HepG2 (cell line): Measurements from ENCODE around the gene ABCC10. TPM values are rescaled to one million over a fixed set of nuclear protein-coding genes. Genes with fewer than 3 reads are reported as not detected.

ENCODE experiments used
- ATAC-seq: fragments of 200-7000 bp; cut with Tn5 transposase; 3 replicates; pipeline ENCODE4 v1.9.1; 2020; ENCODE audit warnings: mild to moderate bottlenecking, moderate library complexity
- BruUV-seq: library from RNA; stranded (reverse); fragments of 400-500 nt; replicated peaks from 2 replicates; lab custom pipeline; 2021; lab: Mats Ljungman, UMichigan
- CTCF ChIA-PET: fragments of 300-600 bp; formaldehyde crosslinking; extraction: SDS; loops from one replicate; lab custom pipeline; 2021; ENCODE audit warnings: low total read pairs, inconsistent platforms, low intra/inter-chr PET ratio; lab: Yijun Ruan, JAX
- POLR2A ChIA-PET: fragments of 350-600 bp; sonication (Branson Sonifier 250); formaldehyde crosslinking; loops from one replicate; lab custom pipeline; 2020; ENCODE audit warnings: antibody characterized with exemption, inconsistent platforms; lab: Yijun Ruan, JAX
- DNase-seq: peaks from one replicate; pipeline ENCODE4 v3.0.0-alpha.2; 2015; ENCODE audit warnings: low spot score
- FAIRE-seq: peaks from 3 replicates; lab custom pipeline; 2011; peaks lifted over from hg19 to GRCh38; lab: Jason Lieb, UNC
- H2AFZ ChIP-seq: one replicate; pipeline ENCODE4 v1.6.1; 2011; ENCODE audit warnings: low read length, inconsistent platforms
- H3K27ac ChIP-seq: fragments of 300-600 bp; 3 replicates; pipeline ENCODE4 v1.8.0; 2011; ENCODE audit warnings: mixed run types, mild to moderate bottlenecking, mixed read lengths, low read length, inconsistent platforms; ENCODE audit not compliant: insufficient read depth; ENCODE audit errors: extremely low read length
- H3K27me3 ChIP-seq, 2 experiments: fragments of 200-600 bp in 1 of 2; 2 replicates in 1 of 2; 3 replicates in 1 of 2; pipeline versions ENCODE4 v1.6.0 to v1.8.0; 2011; ENCODE audit warnings: low read length in 2 of 2, mild to moderate bottlenecking in 2 of 2, moderate library complexity in 2 of 2, inconsistent platforms in 1 of 2; ENCODE audit not compliant: insufficient read depth in 2 of 2, control insufficient read depth in 1 of 2
- H3K36me3 ChIP-seq, 2 experiments: fragments of 200-600 bp in 1 of 2; replicated peaks in 1 of 2; 2 replicates in 1 of 2; 3 replicates in 1 of 2; pipeline versions ENCODE4 v1.5.1 to v1.8.0; 2011; ENCODE audit warnings: low read length in 2 of 2, inconsistent platforms in 1 of 2; ENCODE audit not compliant: insufficient read depth in 2 of 2, control insufficient read depth in 1 of 2
- H3K4me1 ChIP-seq: 2 replicates; pipeline ENCODE4 v1.5.1; 2012; ENCODE audit warnings: low read length, inconsistent platforms; ENCODE audit not compliant: insufficient read depth
- H3K4me2 ChIP-seq: 2 replicates; pipeline ENCODE4 v1.6.0; 2011; ENCODE audit warnings: low read depth, low read length, inconsistent platforms
- H3K4me3 ChIP-seq, 3 experiments: fragments of 200-600 bp in 1 of 3; sonication (generic), shearing (Covaris generic) in 1 of 3; replicated peaks in 1 of 3; 2 replicates each; pipeline ENCODE4 v1.5.1; 2011 to 2016; ENCODE audit warnings: low read length in 3 of 3, inconsistent platforms in 2 of 3, low read depth in 2 of 3, mild to moderate bottlenecking in 2 of 3, control low read depth in 1 of 3, mixed read lengths in 1 of 3; ENCODE audit not compliant: insufficient read depth in 1 of 3
- H3K79me2 ChIP-seq: one replicate; pipeline ENCODE4 v1.6.1; 2011; ENCODE audit warnings: low read length, inconsistent platforms; ENCODE audit not compliant: insufficient read depth
- H3K9ac ChIP-seq: 2 replicates; pipeline ENCODE4 v1.6.0; 2011; ENCODE audit warnings: mild to moderate bottlenecking, low read depth, low read length, inconsistent platforms; ENCODE audit not compliant: insufficient read depth
- H3K9me3 ChIP-seq: 2 replicates; pipeline ENCODE4 v1.5.1; 2012; ENCODE audit warnings: mild to moderate bottlenecking, low read length
- H4K20me1 ChIP-seq: 2 replicates; pipeline ENCODE4 v1.6.0; 2011; ENCODE audit warnings: inconsistent platforms, mild to moderate bottlenecking, low read length, moderate library complexity; ENCODE audit not compliant: insufficient read depth
- ARID4A ChIP-seq: sonication (generic); formaldehyde crosslinking; IDR thresholded peaks from 2 replicates; pipeline ENCODE4 v1.5.0; 2020; ENCODE audit warnings: mild to moderate bottlenecking, missing genetic modification reagents, borderline replicate concordance
- EEA1 ChIP-seq: sonication (generic); formaldehyde crosslinking; IDR thresholded peaks from 2 replicates; pipeline ENCODE4 v1.5.1; 2020; ENCODE audit warnings: mild to moderate bottlenecking, missing genetic modification reagents, borderline replicate concordance
- HOXA3 ChIP-seq: sonication (generic); formaldehyde crosslinking; IDR thresholded peaks from 2 replicates; pipeline ENCODE4 v1.5.0; 2020; ENCODE audit warnings: missing genetic modification reagents
- NR2F2 ChIP-seq: IDR thresholded peaks from 2 replicates; pipeline ENCODE4 v1.6.1; 2012; ENCODE audit warnings: low read depth, inconsistent platforms, borderline replicate concordance
- PHF21A ChIP-seq: sonication (generic); formaldehyde crosslinking; IDR thresholded peaks from 2 replicates; pipeline ENCODE4 v1.5.0; 2020; ENCODE audit warnings: mild to moderate bottlenecking, missing genetic modification reagents
- RELA ChIP-seq: sonication (generic); formaldehyde crosslinking; IDR thresholded peaks from 2 replicates; pipeline ENCODE4 v1.4.0; 2020; ENCODE audit warnings: missing genetic modification reagents
- SIN3A ChIP-seq: IDR thresholded peaks from 2 replicates; pipeline ENCODE4 v1.6.1; 2011; ENCODE audit warnings: low read depth, mild to moderate bottlenecking, control low read depth, low read length, borderline replicate concordance
- SNAI1 ChIP-seq: sonication (generic); formaldehyde crosslinking; IDR thresholded peaks from 2 replicates; pipeline ENCODE4 v1.5.0; 2020; ENCODE audit warnings: mild to moderate bottlenecking, missing genetic modification reagents, borderline replicate concordance
- STAG1 ChIP-seq: sonication (generic); formaldehyde crosslinking; IDR thresholded peaks from 2 replicates; pipeline ENCODE4 v1.4.0; 2020; ENCODE audit warnings: missing genetic modification reagents
- TEAD3 ChIP-seq: optimal IDR thresholded peaks from 2 replicates; pipeline ENCODE3; 2016; ENCODE audit warnings: borderline replicate concordance
- YEATS2 ChIP-seq: sonication (generic); formaldehyde crosslinking; IDR thresholded peaks from 2 replicates; pipeline ENCODE4 v1.4.0; 2020; ENCODE audit warnings: missing genetic modification reagents, borderline replicate concordance
- ZBTB33 ChIP-seq: sonication (generic); formaldehyde crosslinking; IDR thresholded peaks from 2 replicates; pipeline ENCODE4 v1.4.0; 2020; ENCODE audit warnings: missing genetic modification reagents
- ZFY ChIP-seq: sonication (generic); formaldehyde crosslinking; IDR thresholded peaks from 2 replicates; pipeline ENCODE4 v1.4.0; 2020; ENCODE audit warnings: missing genetic modification reagents
- ZMAT5 ChIP-seq: sonication (generic); formaldehyde crosslinking; IDR thresholded peaks from 2 replicates; pipeline ENCODE4 v1.5.0; 2020; ENCODE audit warnings: mild to moderate bottlenecking, low read depth, missing genetic modification reagents, borderline replicate concordance
- ZNF326 ChIP-seq: sonication (generic); formaldehyde crosslinking; IDR thresholded peaks from 2 replicates; pipeline ENCODE4 v1.4.0; 2020; ENCODE audit warnings: missing genetic modification reagents, borderline replicate concordance
- ZNF678 ChIP-seq: sonication (generic); formaldehyde crosslinking; IDR thresholded peaks from 2 replicates; pipeline ENCODE4 v1.4.0; 2020; ENCODE audit warnings: mild to moderate bottlenecking, missing genetic modification reagents
- ZNF883 ChIP-seq: sonication (generic); formaldehyde crosslinking; IDR thresholded peaks from 2 replicates; pipeline ENCODE4 v1.5.1; 2020; ENCODE audit warnings: mild to moderate bottlenecking, missing genetic modification reagents; ENCODE audit errors: not compliant biosample characterization
- WGBS: methylation state at CpG from one replicate; pipeline ENCODE4 v1.1.6; 2017; ENCODE audit warnings: low lambda C conversion rate; 5-methylcytosine and 5-hydroxymethylcytosine counted together
- in situ Hi-C: cut with HindIII; loops from 2 replicates; pipeline ENCODE4 v1.10.0; 2017; ENCODE audit warnings: low pct_unique_long_range_greater_than_20kb; ENCODE audit not compliant: extremely low pct_ligation_motif_present
- intact Hi-C: fragments of 100-400 bp; cut with micrococcal nuclease; formaldehyde crosslinking; loops from one replicate; pipeline ENCODE4 v1.10.0; 2022; ENCODE audit not compliant: unreplicated experiment
- polyA plus RNA-seq, 8 experiments: library from polyadenylated mRNA; depleted of rRNA in 3 of 8; stranded (reverse) in 7 of 8; unstranded in 1 of 8; fragments of >200 nt; fragmentation: Illumina TruSeq in 4 of 8; extraction: Trizol in 4 of 8; gene quantifications; 2 replicates each; pipeline versions ENCODE4 v1.2.1 to v1.2.3, GENCODE V29; 2011 to 2016; ENCODE audit warnings: low read depth in 4 of 8, missing spikeins in 1 of 8, mixed read lengths in 1 of 8; ENCODE audit not compliant: insufficient read depth in 1 of 8
- total RNA-seq, 5 experiments: library from RNA; depleted of rRNA; stranded (reverse); fragments of >200 nt; fragmentation: Illumina TruSeq; extraction: Trizol; gene quantifications; 2 replicates each; pipeline ENCODE4 v1.2.3, GENCODE V29; 2016; ENCODE audit warnings: low read depth in 1 of 5

The ABCC10 gene
- total and polyA plus RNA-seq, 2 of the 13 experiments (the other 11 are each of a cell fraction or from before 2014, with no cell fraction given): 16.0 to 24.3 TPM

- CTCF ChIA-PET: no interaction called here
- peak; percentile 7 for TF ChIP-seq TEAD3
- TF ChIP-seq NR2F2: no peak
- TF ChIP-seq ZNF678 (CRISPR knock-in tag): 0 out of 2 replicates have a peak, but pooled peaks have one; percentile 23
- peak; percentile 81 for TF ChIP-seq PHF21A (CRISPR knock-in tag)
- TF ChIP-seq ZBTB33: no peak
- no peak for TF ChIP-seq RELA
- no peak for TF ChIP-seq YEATS2
- TF ChIP-seq ZNF883 (CRISPR knock-in tag): peak; percentile 29
- 0 out of 2 replicates have a peak, but pooled peaks have one; percentile 14 for TF ChIP-seq HOXA3 (CRISPR knock-in tag)
- TF ChIP-seq STAG1: 0 out of 2 replicates have a peak, but pooled peaks have one; percentile 2
- TF ChIP-seq ZFY (CRISPR knock-in tag): peak; percentile 49; the same call in 1 of the 2 replicates
- TF ChIP-seq EEA1: 0 out of 2 replicates have a peak, but pooled peaks have one; percentile 12
- no peak for TF ChIP-seq ZNF326 (CRISPR knock-in tag)
- no peak for TF ChIP-seq ZMAT5 (CRISPR knock-in tag)
- 0 out of 2 replicates have a peak, but pooled peaks have one; percentile 28 for TF ChIP-seq SIN3A
- TF ChIP-seq ARID4A (CRISPR knock-in tag): peak; percentile 39; the same call in 1 of the 2 replicates
- TF ChIP-seq SNAI1 (CRISPR knock-in tag): no peak
Measured at GRCh38 chr6:43499028-43499815, 71.9 kb downstream of the ABCC10 start.

More at GRCh38 chr6:43499028-43499815, 71.9 kb downstream of the ABCC10 start:
- H3K4me2 ChIP-seq: peak overlapping the region; percentile 14
- H2AFZ ChIP-seq: no peak overlapping the region
- H3K9me3 ChIP-seq: no peaks in the 10 kb centered on the region
- WGBS: 66% methylated on average over 10 of the region's 12 CpGs
- H3K27ac ChIP-seq: peak overlapping the region; percentile 60
- BruUV-seq: no TSS peak
- H3K9ac ChIP-seq: no peak overlapping the region
- H3K27me3 ChIP-seq: no peaks in the 10 kb centered on the region
- DNase-seq: peak; percentile 75
- in situ Hi-C loops (loop anchor here (5.0 kb wide), 1 partner anchor 237 kb away; no protein-coding TSS in a partner anchor), intact Hi-C loops (loop anchor here (5.0 to 10.0 kb wide), 2 partner anchors 64 to 132 kb away; partner anchors contain the start of gene ZNF318)
- peaks cover 11% of the 10 kb centered on the region for H3K79me2 ChIP-seq
- H3K4me1 ChIP-seq: peaks cover 22% of the 10 kb centered on the region
- POLR2A ChIA-PET: interaction anchor here (0.5 to 2.0 kb wide), 4 partner anchors 8 to 43 kb away, joined by 3 to 9 read pairs (median 4); partner anchors contain the start of gene LRRC73
- peak; percentile 83 for FAIRE-seq
- peak; percentile 59 for ATAC-seq
- no peaks in the 10 kb centered on the region for H4K20me1 ChIP-seq
- no peak overlapping the region; a peak in 1 of 6 replicates for H3K4me3 ChIP-seq
- H3K36me3 ChIP-seq: peaks cover 43 to 61% of the 10 kb centered on the region in 2 experiments
